Spleen (tissue), 11 donors: ENCODE data around the gene MCOLN1. TPM values are rescaled to one million over a fixed set of nuclear protein-coding genes. Genes with fewer than 3 reads are reported as not detected.

ENCODE experiments used
- DNase-seq: peaks from one replicate; pipeline ENCODE4 v3.0.0-alpha.2; 2020
- H3K27ac ChIP-seq, 8 donors: fragments of 200-600 bp; sonication (generic) in 7 of 8; 1 replicate in 4 of 8; 2 replicates in 4 of 8; pipeline versions ENCODE4 v1.5.0 to v1.8.0; 2016 to 2021; ENCODE audit warnings: inconsistent platforms in 4 of 8, mild to moderate bottlenecking in 4 of 8, moderate library complexity in 1 of 8
- H3K27me3 ChIP-seq, 7 donors: fragments of 200-600 bp; sonication (generic) in 6 of 7; replicated peaks in 1 of 7; 1 replicate in 4 of 7; 2 replicates in 3 of 7; pipeline versions ENCODE4 v1.5.0 to v1.8.0; 2016 to 2021; ENCODE audit warnings: inconsistent platforms in 3 of 7, mild to moderate bottlenecking in 1 of 7
- H3K36me3 ChIP-seq, 6 donors: fragments of 200-600 bp; sonication (generic) in 5 of 6; 1 replicate in 4 of 6; 2 replicates in 2 of 6; pipeline versions ENCODE4 v1.5.0 to v1.8.0; 2016 to 2021; ENCODE audit warnings: inconsistent platforms in 2 of 6
- H3K4me1 ChIP-seq, 6 donors: fragments of 200-600 bp; sonication (generic) in 5 of 6; 1 replicate in 3 of 6; 2 replicates in 3 of 6; pipeline versions ENCODE4 v1.5.0 to v1.8.0; 2016 to 2021; ENCODE audit warnings: inconsistent platforms in 3 of 6
- H3K4me3 ChIP-seq, 8 donors: fragments of 200-600 bp; sonication (generic) in 7 of 8; 1 replicate in 4 of 8; 2 replicates in 4 of 8; pipeline versions ENCODE4 v1.5.0 to v1.8.0; 2016 to 2021; ENCODE audit warnings: inconsistent platforms in 4 of 8, mild to moderate bottlenecking in 4 of 8, moderate library complexity in 2 of 8
- H3K9me3 ChIP-seq, 8 donors: fragments of 200-600 bp; sonication (generic) in 7 of 8; 1 replicate in 4 of 8; 2 replicates in 4 of 8; pipeline versions ENCODE4 v1.5.0 to v1.8.0; 2016 to 2021; ENCODE audit warnings: inconsistent platforms in 4 of 8
- CTCF ChIP-seq, 11 experiments: fragments of 200-600 bp in 7 of 11; fragments of 450-650 bp in 4 of 11; sonication (generic) in 4 of 11; IDR thresholded peaks in 8 of 11; conservative IDR thresholded peaks in 3 of 11; 1 replicate in 7 of 11; 2 replicates in 4 of 11; pipeline versions ENCODE4 v1.4.0 to v1.8.0; 2016 to 2021; ENCODE audit warnings: antibody characterized with exemption in 11 of 11, inconsistent platforms in 4 of 11, mild to moderate bottlenecking in 1 of 11
- POLR2A ChIP-seq, 3 donors: fragments of 450-650 bp; IDR thresholded peaks; one replicate each; pipeline ENCODE4 v1.5.1; 2017; ENCODE audit warnings: antibody characterized with exemption in 3 of 3, mild to moderate bottlenecking in 1 of 3
- POLR2AphosphoS5 ChIP-seq, 3 donors: sonication (generic); formaldehyde crosslinking; IDR thresholded peaks; one replicate each; pipeline ENCODE4 v1.5.1; 2017; ENCODE audit warnings: antibody characterized with exemption in 3 of 3
- WGBS, 5 donors: extraction: QIAGEN DNeasy Blood & Tissue Kit in 3 of 5; methylation state at CpG; one replicate each; pipeline versions ENCODE4 v1.1.5 to v1.1.7; 2013 to 2018; 5-methylcytosine and 5-hydroxymethylcytosine counted together
- intact Hi-C: fragments of 100-400 bp; cut with DNase I; formaldehyde crosslinking; loops from one replicate; pipeline ENCODE4 v1.15.0; 2023; ENCODE audit warnings: low total_unique reads
- polyA plus RNA-seq, 3 donors: library from polyadenylated mRNA; stranded (reverse); fragments of 200-250 nt; gene quantifications; one replicate each; pipeline ENCODE4 v1.2.1, GENCODE V29; 2013
- total RNA-seq, 7 donors: library from RNA; depleted of rRNA in 3 of 7; stranded (reverse); fragments of >200 nt in 3 of 7; fragmentation: NEBNext Ultra II Directional in 4 of 7; extraction: Animal tissue kit (Norgen Biotek cat#: 25700) in 4 of 7; gene quantifications; one replicate each; pipeline versions ENCODE4 v1.1.0 to v1.2.1, GENCODE V29; 2016 to 2021
- donor health status: healthy with polysubstance abuse.
- donor health status: DM: no; HTN: no; CAD: no; lungs with moderate emphysema.
- donor health status: DM: no; HTN: no; CAD: no.
- donor health status: Bipolar disorder and iron deficiency.
- donor health status: healthy.
- donor health status: DM: no; HTN: no; CAD: no.
- donor health status: DM: yes; HTN: yes; CAD: no.

Gene MCOLN1
- total and polyA plus RNA-seq, 10 donors = 25.1 to 166 (median 117) TPM

- WGBS, 5 donors = 83 to 94% (median 90%) methylated on average over 27 to 39 of the region's 39 CpGs
- intact Hi-C loops = no loop called here
- DNase-seq = no peak
These were observed 18.5 kb downstream of the MCOLN1 start for GRCh38 chr19:7540761-7541474.

GRCh38 chr19:7541475-7541824, 19.0 kb downstream of the MCOLN1 start:
- Histone ChIP-seq H3K36me3 (peaks cover 2 to 97% (median 71%) of the 10 kb centered on the region in 6 donors), H3K4me3 (no peak overlapping the region), H3K27me3 (no peaks in the 10 kb centered on the region), H3K27ac (no peak overlapping the region), H3K9me3 (no peaks in the 10 kb centered on the region), H3K4me1 (peaks cover 2 to 60% (median 31%) of the 10 kb centered on the region in 6 donors)
- intact Hi-C loops = no loop called here
- 93 to 96% (median 95%) methylated on average over 5 to 15 of the region's 15 CpGs for WGBS, 5 donors
- no peak for DNase-seq
- TF ChIP-seq POLR2AphosphoS5 (IDR thresholded peaks at IDR 0.05) (no peak), POLR2A (IDR thresholded peaks at IDR 0.05) (no peak), CTCF (IDR thresholded peaks at IDR 0.05 in 8 of 11, conservative IDR thresholded peaks at IDR 0.05 in 3 of 11) (no peak)

More at GRCh38 chr19:7540761-7541474, 18.5 kb downstream of the MCOLN1 start:
- Histone ChIP-seq H3K36me3 (peaks cover 2 to 91% (median 71%) of the 10 kb centered on the region in 6 donors), H3K27me3 (no peaks in the 10 kb centered on the region), H3K9me3 (no peaks in the 10 kb centered on the region), H3K4me3 (no peak overlapping the region), H3K4me1 (peaks cover 7 to 60% (median 33%) of the 10 kb centered on the region in 6 donors), H3K27ac (no peak overlapping the region)
- TF ChIP-seq POLR2A (IDR thresholded peaks at IDR 0.05) (no peak), CTCF (IDR thresholded peaks at IDR 0.05 in 8 of 11, conservative IDR thresholded peaks at IDR 0.05 in 3 of 11) (no peak), POLR2AphosphoS5 (IDR thresholded peaks at IDR 0.05) (peak in 1 of 3 donors; percentile 27)

- Histone ChIP-seq H3K4me3 (no peak overlapping the region), H3K4me1 (peaks cover 0 to 59% (median 26%) of the 10 kb centered on the region in 6 donors), H3K9me3 (no peaks in the 10 kb centered on the region), H3K27me3 (no peaks in the 10 kb centered on the region), H3K27ac (peak overlapping the region in 3 of 8 donors; percentile 82 to 88 (median 83)), H3K36me3 (peaks cover 2 to 99% (median 71%) of the 10 kb centered on the region in 6 donors)
- WGBS, 5 donors = 96 to 98% (median 98%) methylated on average over 11 of the region's 11 CpGs
- no peak for TF ChIP-seq CTCF (IDR thresholded peaks at IDR 0.05 in 8 of 11, conservative IDR thresholded peaks at IDR 0.05 in 3 of 11)
- no peak for TF ChIP-seq POLR2AphosphoS5 (IDR thresholded peaks at IDR 0.05)
- intact Hi-C loops = no loop called here
- no peak for DNase-seq
These were observed 19.5 kb downstream of the MCOLN1 start for GRCh38 chr19:7541828-7542443.
